ENCODE data around the gene GUCY2C. TPM values are rescaled to one million over a fixed set of nuclear protein-coding genes. Genes with fewer than 3 reads are reported as not detected.

The GUCY2C gene
- total and polyA plus RNA-seq, 10 of the 15 experiments (the other 5 are each of a cell fraction or from before 2014, with no cell fraction given): 0.08 to 0.60 (median 0.17) TPM

- TF ChIP-seq, protein P1, sequence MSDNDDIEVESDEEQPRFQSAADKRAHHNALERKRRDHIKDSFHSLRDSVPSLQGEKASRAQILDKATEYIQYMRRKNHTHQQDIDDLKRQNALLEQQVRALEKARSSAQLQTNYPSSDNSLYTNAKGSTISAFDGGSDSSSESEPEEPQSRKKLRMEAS (IDR thresholded peaks at IDR 0.05; ENCODE audit: low read depth, low read length): no peak
These were observed 124.6 kb downstream of the GUCY2C start (continued) for GRCh38 chr12:14571779-14572178.

DNA sequence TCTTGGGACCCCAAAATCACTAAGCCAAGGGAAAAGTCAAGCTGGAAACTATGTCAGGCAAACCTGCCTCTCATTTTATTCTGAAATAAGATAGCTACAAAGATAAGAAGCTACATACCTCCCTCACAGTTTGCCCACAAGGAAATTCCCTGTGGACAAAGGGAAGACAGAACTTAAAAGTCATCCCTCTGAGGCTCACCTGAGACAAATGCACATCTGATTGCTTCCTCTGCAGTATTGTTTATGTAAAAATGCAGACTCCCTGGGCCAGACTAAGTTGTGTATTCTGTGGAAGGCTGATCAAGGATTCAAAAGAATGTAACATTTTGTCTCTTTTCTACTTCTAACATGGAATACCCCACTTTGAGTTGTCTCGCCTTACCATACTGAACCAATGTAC is 126.2 kb downstream of the GUCY2C start:
- POLR2A ChIA-PET: no interaction called here
- BruUV-seq (replicated peaks): no TSS peak
- FAIRE-seq: no peak
- Histone ChIP-seq H3K27me3 (replicated peaks in 1 of 2; ENCODE audit: control insufficient read depth in 2 of 2, insufficient read depth in 2 of 2, low read length in 1 of 2) (no peaks in the 10 kb centered on the region), H3K9me3 (replicated peaks; ENCODE audit: control insufficient read depth, insufficient read depth, low read length) (no peaks in the 10 kb centered on the region; the same call in 2 of the 3 replicates), H3K36me3 (ENCODE audit: control insufficient read depth in 2 of 2, insufficient read depth in 2 of 2, low read length in 1 of 2) (no peaks in the 10 kb centered on the region), H3K79me2 (ENCODE audit: control insufficient read depth, insufficient read depth, low read length) (no peaks in the 10 kb centered on the region), H4K20me1 (ENCODE audit: control insufficient read depth, insufficient read depth) (no peaks in the 10 kb centered on the region), H3K4me2 (ENCODE audit: control insufficient read depth, insufficient read depth) (no peak overlapping the region), H3K4me1 (ENCODE audit: control insufficient read depth, insufficient read depth, low read length) (no peaks in the 10 kb centered on the region), H3K9ac (ENCODE audit: control insufficient read depth, insufficient read depth, low read length) (no peak overlapping the region), H3K27ac (ENCODE audit: control insufficient read depth, insufficient read depth) (no peak overlapping the region), H3K4me3 (no peak overlapping the region), H2AFZ (ENCODE audit: control insufficient read depth, low read depth, low read length) (no peak overlapping the region)
- in situ Hi-C loops (cut with MboI): no loop called here
- intact Hi-C loops (cut with micrococcal nuclease; ENCODE audit: unreplicated experiment): loop anchor here (5.0 kb wide), 2 partner anchors 92 to 147 kb away; no protein-coding TSS in a partner anchor
- TF ChIP-seq, protein P2, sequence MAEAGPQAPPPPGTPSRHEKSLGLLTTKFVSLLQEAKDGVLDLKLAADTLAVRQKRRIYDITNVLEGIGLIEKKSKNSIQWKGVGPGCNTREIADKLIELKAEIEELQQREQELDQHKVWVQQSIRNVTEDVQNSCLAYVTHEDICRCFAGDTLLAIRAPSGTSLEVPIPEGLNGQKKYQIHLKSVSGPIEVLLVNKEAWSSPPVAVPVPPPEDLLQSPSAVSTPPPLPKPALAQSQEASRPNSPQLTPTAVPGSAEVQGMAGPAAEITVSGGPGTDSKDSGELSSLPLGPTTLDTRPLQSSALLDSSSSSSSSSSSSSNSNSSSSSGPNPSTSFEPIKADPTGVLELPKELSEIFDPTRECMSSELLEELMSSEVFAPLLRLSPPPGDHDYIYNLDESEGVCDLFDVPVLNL (IDR thresholded peaks at IDR 0.05; ENCODE audit: low read depth, low read length): no peak
- TF ChIP-seq CBX5 (IDR thresholded peaks at IDR 0.05; ENCODE audit: low read depth) (no peak), SMAD5 (IDR thresholded peaks at IDR 0.05; ENCODE audit: low read depth) (no peak), PKNOX1 (IDR thresholded peaks at IDR 0.05) (no peak), NR2C1 (IDR thresholded peaks at IDR 0.05) (no peak), EP300 (IDR thresholded peaks at IDR 0.05; ENCODE audit: borderline replicate concordance in 1 of 2, control insufficient read depth in 1 of 2, low read depth in 2 of 2, low read length in 2 of 2) (no peak)
- TF ChIP-seq, protein P3, sequence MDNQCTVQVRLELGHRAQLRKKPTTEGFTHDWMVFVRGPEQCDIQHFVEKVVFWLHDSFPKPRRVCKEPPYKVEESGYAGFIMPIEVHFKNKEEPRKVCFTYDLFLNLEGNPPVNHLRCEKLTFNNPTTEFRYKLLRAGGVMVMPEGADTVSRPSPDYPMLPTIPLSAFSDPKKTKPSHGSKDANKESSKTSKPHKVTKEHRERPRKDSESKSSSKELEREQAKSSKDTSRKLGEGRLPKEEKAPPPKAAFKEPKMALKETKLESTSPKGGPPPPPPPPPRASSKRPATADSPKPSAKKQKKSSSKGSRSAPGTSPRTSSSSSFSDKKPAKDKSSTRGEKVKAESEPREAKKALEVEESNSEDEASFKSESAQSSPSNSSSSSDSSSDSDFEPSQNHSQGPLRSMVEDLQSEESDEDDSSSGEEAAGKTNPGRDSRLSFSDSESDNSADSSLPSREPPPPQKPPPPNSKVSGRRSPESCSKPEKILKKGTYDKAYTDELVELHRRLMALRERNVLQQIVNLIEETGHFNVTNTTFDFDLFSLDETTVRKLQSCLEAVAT (IDR thresholded peaks at IDR 0.05): no peak
- DNase-seq (ENCODE audit: low read depth, low spot score): no peak
- no peak for ATAC-seq
- CTCF ChIA-PET: interaction anchor here (1.1 to 2.6 kb wide), 4 partner anchors 10 to 385 kb away, joined by 3 to 7 read pairs (median 4); no protein-coding TSS in a partner anchor
- RAD21 ChIA-PET (ENCODE audit: unreplicated experiment): no interaction called here
- SMC1A ChIA-PET (ENCODE audit: uncharacterized antibody, unreplicated experiment): interaction anchor here (0.6 to 2.2 kb wide), 7 partner anchors 8 to 385 kb away, joined by 3 to 12 read pairs (median 3); no protein-coding TSS in a partner anchor
- WGBS (ENCODE audit: insufficient coverage, insufficient replicate concordance, low lambda C conversion rate, missing lambda C conversion rate): 27% methylated on average over 1 of the region's 1 CpG

Data from GM12878 (cell line).